NCI-H69 (cell line): ENCODE measurements around the gene TPTE.
"Not testable (repeated sequence)": the region's sequence is repeated elsewhere in the genome, so short reads cannot be mapped to it uniquely, and the experiment has no call there.

Experiments
- DNase-seq: peaks from one replicate; lab custom pipeline; 2025; lab: John Stamatoyannopoulos, UW

Gene TPTE

DNA sequence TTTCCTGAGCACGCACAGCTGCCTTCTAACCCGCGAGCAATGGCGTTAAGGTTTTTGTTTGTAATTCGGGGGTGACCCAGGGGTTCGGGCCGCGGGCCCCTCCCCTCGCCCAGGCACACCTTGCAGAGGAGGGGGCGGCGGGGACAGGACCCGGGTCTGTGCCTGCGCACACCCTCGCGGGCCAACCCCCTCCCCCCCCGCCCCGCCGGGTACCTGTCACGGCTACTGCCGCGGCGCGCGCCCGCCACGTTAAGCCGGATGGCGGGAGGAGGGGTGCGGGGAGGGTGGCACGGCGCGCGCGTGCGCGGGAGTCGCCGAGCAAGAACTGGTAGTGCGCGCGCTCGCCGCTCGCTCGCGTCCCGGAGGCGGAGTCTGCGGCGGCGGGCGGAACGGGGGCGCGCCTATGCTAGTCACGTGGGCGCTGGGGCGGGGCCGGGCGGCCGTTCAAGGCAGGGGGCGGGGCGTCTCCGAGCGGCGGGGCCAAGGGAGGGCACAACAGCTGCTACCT lies at the start of gene TPTE:
Gene TPTE, plus strand, starts transcription at position 493 of the 508 bp plus-strand sequence. CDS start 17,141 bp downstream, outside the sequence.
- no peak for DNase-seq

DNA sequence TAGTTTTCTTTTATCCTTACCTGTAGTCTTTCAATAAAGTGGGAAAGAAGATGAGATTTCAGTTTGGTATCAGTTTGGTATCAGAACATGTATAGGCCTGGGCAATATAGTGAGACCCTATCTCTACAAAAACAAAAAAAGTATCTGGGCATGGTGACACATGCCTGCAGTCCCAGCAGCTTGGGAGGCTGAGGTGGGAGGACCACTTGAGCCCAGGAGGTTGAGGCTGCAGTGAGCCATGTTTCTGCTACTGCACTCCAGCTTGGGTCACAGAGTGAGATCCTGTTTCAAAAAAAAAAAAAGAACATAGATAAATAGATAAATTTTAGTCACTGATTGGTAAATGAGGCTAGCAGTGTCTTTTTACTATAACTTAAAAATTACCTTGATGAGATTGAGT lies 49.4 kb upstream of the TPTE start:
- not testable (repeated sequence) for DNase-seq

DNA sequence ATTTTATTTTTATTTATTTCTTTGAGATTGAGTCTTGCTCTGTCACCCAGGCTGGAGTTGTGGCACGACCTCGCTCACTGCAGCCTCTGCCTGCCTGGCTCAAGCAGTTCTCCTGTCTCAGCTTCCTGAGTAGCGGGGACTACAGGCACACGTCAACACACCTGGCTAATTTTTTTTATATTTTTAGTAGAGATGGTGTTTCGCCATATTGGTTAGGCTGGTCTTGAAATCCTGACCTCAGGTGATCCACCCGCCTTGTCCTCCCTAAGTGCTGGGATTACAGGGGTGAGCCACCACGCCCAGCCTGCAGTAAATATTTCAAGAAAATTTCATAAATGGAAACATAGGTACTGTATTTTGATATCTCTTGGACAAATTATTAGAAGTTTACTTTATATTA lies 43.6 kb upstream of the TPTE start:
- DNase-seq, result not testable (repeated sequence)

DNA sequence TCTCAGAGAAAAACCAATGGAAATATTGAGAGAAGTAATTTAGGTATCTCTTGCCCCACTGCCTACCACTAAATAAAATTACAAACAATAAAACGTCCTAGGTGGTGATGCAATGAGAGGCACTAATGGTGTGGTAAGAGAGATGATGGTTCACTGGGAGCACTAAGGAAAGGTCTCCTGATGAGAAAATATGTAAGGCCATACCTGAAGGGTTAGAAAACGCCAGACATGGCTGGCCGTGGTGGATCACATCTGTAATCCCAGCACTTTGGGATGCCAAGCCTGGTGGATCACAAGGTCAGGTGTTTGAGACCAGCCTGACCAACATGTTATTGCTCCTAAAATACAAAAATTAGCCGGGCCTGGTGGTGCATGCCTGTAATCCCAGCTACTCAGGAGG lies 41.5 kb upstream of the TPTE start:
- DNase-seq, result not testable (repeated sequence)

DNA sequence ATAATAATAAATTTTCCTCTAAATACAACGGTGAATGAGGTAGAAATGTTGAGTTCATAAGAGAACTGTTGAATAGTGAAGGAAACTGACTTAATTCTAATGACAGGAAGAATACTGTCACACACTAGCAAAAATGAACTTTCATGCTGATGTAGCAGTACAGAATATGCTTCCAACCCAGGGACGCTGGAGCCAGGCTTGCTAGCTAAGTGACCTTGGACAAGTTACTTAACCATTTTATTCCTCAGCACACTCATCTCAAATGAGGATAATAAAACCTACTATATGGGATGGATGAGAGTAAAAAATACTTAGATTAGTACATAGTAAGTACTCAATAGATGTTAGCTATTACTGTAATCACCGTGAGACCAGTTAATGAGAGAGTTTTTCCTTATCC lies 36.5 kb upstream of the TPTE start:
- DNase-seq, result not testable (repeated sequence)

DNA sequence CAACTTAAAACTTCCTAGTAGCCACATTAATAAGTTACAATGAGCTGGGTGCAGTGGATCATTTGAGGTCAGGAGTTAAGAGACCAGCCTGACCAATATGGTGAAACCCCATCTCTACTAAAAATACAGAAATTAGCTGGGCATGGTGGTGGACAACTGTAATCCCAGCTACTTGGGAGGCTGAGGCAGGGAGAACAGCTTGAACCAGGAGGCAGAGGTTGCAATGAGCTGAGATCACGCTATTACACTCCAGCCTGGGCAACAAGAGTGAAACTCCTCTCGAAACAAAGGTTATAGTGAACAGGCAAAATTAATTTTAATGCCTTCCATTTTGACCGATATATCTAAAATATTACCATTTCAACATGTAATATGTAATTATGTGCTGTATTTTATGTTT lies 30.9 kb upstream of the TPTE start:
- DNase-seq, result not testable (repeated sequence)

DNA sequence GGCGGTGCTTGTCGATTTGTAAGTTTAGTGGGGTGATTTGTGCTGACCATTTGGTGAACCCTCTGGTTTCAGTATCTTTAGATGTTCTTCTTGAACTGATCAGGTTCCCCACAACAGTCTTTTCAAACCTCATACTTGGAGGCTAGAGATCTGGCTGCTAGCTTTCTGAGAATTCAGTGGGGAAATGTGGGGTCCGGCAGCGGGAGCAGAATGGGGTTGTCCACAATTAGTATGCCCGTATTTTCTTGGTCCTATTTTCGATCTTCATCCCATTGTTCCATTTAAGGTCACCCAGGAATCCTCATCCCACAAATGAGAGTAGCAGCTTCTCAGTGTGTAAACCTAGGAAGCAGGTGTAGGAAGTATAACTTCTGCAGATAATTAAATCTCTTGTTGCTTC lies 10.3 kb upstream of the TPTE start:
- no peak for DNase-seq

DNA sequence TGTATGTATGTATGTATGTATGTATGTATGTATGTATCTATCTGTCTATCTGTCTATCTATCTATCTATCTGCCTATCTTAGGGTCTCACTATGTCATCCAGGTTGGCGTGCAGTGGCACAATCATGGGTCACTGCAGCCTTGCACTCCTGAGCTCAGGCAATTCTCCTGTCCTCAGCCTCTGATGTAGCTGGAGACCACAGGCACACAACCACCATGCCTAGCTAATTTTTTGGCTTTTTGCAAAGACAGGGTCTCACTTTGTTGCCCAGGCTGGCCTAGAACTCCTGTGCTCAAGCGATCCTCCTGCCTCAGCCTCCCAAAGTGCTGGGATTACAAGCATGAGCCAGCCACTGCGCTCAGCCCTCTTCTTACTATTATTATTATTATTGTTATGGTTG lies 4.5 kb upstream of the TPTE start:
- DNase-seq, result not testable (repeated sequence)

DNA sequence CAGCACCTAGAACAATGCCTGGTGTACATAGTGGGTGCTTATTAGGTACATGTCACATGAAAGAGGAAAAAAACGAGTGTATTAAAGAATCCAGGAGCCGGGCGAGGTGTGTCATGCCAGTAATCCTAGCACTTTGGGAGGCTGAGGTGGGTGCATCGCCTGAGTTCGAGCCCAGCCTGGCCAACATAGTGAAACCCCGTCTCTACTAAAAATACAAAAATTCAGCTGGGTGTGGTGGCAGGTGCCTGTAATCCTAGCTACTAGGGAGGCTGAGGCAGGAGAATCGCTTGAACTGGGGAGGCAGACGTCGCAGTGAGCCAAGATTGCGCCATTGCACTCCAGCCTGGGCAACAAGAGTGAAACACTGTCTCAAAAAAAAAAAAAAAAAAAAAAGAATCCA lies 3.5 kb upstream of the TPTE start:
- not testable (repeated sequence) for DNase-seq

DNA sequence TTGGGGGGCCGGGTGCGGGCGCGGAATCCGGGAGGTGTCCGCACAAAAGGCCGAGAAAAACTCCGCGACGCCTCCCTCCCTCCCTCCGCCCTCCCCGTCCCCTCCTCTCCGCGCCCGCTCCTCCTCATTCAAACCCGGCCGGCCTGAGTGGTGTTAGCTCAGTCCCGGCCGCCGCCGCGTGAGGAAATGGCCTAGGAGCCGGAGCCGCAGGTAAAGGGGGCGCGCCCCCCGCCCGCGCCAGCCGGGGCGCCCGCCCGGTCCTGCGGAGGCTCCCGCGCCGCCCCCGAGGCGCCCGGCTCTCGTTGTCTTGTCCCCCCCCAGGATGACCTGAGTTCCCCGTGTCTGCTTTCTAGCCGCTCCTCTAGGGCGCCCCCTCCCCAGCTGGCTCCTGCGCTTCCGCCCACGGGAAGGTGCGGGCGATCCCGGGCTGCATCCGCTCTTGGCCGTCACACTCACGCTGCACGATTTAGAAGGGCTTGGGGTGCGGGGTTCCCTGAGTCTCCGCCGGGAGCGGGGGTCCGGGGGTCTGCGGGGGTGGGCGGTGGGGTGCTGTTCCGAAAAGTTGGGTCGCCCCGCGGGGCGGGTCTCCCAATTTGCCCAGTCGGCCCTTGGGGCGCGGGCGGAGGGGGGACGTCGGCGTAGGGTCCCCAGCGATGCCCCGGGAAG lies 585 bp downstream of the TPTE start:
- not testable (repeated sequence) for DNase-seq

DNA sequence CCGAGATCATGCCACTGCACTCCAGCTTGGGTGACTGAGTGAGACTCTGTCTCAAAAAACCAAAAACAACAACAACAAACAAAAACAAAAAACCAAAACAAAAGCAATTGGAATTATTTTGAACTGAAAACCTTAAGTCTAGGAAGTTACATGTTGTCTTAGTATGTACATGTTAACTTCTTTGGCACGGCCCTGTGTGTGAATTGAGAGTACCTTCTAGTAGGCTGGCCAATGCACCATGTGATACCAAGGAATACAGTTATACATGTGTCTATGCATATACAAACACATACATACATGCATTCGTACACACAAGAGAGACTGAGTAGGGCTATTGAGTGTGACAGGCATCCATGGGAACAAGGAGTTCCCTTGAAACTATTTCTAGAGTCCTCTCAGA lies 18.6 kb downstream of the TPTE start:
- DNase-seq, result no peak

DNA sequence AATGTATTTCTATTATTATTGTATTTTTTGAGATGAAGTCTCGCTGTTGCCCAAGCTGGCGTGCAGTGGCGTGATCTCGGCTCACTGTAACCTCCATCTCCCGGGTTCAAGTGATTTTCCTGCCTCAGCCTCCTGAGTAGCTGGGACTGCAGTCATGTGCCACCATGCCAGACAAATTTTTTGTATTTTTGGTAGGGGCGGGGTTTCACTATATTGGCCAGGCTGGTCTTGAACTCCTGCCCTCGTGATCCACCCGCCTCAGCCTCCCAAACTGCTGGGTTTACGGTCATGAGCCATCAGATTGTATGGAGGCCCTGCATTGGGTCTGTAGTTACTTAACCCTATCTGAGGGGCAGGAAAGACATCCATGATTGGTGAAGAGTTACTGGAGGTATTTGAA lies 23.0 kb downstream of the TPTE start:
- DNase-seq, result not testable (repeated sequence)

DNA sequence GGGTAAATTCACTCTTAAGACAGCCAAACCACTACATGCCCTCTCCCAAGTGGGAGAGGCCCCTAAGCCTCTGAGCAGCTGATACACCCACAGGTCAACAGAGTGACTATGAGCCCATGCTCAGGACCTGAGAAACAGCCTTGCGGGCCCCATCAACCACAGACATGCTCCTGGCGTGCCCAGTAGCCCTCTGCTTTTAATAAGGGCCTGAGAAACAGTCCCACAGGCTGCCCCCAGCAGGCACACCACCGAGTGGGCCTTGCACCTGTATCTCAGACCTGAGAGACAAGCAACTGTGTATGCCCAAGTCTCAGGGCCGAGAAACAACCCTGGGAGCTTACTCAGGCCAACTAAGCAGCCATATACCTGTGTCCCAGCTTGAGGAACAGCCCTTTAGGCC lies 26.5 kb downstream of the TPTE start:
- not testable (repeated sequence) for DNase-seq

DNA sequence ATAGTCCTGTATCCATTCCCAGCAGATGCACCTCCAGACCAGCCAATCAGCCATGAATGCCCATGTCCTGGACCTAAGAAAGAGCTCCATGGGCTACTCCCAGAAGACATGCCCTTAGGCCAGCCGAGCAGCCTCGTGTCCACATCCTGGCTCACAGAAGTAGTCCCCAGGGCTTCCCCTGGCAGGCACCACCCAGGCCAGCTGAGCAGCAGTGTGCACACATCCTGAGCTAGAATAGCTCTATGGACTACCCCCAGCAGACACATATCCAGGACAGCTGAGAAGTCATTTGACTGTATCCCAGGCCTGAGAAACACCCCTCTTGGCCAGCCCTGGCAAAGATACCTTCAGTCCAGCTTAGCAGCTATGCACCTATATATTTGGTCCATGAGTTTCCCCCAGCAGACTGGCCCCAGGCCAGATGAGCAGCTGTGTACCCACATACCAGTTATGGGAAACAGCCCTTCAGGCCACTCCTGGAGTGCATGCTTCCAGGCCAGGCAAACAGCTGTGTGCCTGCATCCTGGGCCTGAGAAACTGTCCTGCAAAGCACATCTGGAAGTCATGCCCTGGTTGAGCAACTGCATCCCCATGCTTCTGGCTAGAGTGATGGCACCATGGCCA lies 27.1 kb downstream of the TPTE start:
- DNase-seq, result not testable (repeated sequence)

DNA sequence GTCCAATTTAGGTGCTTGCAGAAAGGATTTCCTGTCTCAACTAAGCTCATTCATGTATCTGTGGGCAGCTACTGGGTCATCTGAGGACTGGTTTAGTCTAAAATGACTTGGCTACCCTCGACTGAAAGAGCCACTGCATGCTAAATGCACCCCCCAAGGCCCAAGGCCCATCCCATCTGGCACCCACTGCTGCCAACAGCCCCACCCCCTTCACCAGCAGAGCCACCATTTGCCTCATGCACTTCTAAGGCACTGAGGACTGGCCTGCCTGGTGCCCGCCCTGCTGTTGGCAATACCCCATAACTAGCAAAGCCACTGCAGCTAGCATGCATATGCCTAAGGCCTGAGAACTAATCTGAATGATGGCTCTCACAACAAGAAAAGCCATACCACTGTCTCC lies 49.4 kb downstream of the TPTE start:
- DNase-seq, result not testable (repeated sequence)

DNA sequence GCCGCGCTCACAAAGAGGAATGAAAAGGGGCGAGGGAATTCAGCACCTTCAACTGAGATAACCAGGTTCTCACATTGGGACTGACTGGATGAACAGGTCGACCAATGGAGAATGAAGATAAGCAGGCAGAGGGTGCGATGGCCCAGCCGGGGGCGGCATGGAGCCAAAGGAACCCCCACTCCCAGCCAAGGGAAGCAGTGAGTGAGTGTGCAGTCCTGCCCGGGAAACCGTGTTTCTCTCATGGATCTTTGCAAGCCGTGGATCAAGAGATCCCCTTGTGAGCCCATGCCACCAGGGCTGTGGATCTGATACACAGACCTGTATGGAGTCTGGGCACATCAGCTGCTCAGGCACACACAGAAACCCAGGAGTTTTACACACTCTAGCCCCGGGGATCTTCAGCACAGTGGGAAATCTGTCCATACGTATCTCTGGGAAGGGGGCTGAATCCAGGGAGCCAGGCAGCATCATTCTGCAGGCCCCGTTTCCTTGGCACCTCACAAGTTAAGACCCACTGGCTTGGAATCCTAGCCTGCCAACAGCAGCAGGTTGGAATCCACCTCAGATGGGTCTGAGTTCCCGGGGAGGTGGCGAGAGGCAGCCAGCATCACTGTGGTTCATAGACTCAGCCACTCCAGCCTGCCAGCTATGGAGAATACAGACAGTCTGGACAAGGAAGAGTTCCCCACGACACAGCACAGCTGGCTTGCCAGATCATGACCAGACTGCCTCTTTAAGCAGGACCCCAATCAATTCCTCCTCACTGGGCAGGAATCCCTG lies 53.3 kb downstream of the TPTE start:
- not testable (repeated sequence) for DNase-seq

DNA sequence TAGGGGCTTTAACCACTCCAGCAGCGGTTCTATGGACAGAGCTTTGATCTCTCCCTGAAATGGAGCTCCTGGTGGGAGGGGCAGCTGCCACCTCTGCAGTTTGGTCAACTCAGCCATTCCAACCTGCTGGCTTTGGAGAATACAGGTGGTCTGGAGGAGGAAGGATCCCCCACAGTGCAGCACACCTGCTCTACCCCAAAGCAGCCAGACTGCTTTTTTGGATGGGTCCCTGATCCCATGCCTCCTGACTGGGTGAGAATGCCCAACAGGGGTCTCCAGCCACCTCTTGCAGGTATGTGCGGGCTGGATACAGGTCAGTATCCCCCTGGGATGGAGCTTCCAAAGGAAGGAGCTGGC lies 53.9 kb downstream of the TPTE start:
- no peak for DNase-seq

DNA sequence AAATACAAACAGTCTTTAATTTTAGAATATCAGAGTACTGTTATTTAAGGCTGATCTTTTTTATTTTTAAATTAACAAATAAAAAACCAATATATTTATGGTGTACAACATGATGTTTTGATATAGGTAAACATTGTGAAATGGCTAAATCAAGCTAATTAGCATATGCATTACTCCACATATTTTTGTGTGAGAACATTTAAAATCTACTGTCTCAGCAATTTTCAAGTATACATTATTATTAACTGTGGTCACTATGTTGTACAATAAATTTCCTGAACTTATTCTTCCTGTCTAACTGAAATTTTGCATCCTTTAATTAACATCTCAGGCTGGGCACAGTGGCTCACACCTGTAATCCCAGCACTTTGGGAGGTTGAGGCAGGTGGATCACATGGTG lies 57.5 kb downstream of the TPTE start:
- DNase-seq, result not testable (repeated sequence)

DNA sequence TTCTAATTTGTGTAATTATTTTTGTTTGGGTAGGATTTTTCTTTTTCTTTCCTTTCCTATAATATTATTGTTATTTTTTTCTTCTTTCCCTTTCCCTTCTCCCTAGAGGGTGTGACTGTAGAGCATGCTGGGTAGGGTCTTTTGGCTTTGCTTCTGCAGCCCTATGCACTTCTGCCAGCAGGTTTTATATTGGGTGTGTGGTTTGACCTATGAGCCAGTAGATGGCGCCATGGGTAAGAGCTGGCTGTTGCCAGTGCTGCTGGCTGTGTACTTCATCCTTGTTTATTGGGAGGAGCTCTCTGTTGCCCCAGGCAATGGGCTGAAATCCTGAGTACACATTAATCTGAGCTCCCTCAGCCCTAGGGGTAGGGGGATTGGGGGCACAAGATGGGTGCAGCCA lies 67.7 kb downstream of the TPTE start:
- not testable (repeated sequence) for DNase-seq

DNA sequence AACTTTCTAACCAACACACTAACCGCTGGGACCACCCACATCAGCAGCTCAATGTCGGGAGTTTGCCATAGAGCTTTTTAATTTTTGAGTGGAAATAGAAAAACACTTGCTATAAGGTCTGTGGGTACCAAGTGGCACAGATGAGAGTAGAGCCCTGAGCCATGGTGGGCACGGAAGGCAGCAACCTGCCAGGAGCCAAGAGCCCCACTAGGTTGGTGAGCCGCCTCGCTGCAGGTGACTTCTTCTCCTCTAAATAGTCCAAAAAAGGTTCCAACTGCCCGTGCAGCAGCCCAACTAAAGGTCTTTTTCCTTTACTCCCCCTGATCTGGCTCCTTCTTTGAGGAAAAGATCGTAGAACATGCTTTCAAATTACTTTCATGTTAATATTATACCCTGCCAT lies 85.7 kb downstream of the TPTE start:
- not testable (repeated sequence) for DNase-seq

DNA sequence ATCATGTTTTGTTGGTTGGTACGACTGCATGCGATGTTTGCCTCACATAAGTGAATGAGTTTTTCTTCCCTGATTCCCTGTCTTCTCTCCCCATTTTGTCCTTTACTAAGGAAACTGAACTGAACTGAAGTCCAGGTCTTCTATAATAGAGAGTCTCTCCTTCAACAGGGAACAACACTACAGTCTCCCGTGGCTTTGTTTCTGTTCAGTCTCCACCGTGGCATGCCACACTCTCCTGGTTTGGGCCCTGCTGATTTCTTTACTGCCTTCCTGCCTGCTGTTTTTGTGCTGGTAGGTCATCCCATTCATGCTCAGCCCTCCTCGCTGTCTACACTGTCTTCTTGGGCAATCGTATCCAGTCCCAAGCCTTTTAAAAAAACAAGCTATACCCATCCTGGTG lies 92.9 kb downstream of the TPTE start:
- not testable (repeated sequence) for DNase-seq

DNA sequence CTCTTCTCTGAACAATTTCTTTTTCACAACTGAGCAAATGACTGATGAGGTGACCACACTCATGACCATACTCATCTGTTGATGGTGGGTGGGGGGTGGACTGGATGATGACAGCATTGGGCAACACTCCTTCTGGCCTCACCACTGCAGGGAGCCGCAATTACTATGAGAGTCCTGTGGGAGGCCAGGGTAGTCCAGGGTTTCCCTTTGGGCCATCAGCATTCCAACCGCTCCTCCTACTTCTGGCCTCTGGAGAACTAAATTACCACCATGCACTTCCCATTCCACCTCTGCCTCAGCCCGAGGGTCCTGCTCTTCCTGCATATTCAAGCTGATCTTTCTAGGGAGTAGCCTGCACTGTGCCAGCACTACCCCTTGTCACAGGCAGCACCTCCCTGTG lies 94.7 kb downstream of the TPTE start:
- DNase-seq, result not testable (repeated sequence)

DNA sequence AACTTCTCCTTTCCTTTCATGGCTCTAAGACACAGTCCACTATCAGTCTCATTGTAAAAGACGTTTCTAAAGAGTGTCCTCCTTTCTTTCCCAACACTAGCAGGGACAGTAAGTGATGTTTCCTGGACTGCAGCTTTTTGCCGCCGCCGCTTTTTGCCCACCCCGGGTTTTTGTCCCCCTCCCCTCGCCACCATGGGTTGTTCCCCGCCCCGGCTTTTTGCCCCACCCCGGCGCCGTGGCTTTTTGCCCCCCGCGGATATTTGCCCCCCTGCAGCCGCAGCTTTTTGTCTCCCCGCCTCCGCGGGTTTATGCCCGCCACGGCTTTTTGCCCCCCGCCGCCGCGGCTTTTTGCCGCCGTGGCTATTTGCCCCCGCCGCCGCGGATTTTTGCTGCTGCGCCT lies 95.2 kb downstream of the TPTE start:
- no peak for DNase-seq
